A204.1 (cell line): ENCODE measurements around the gene FGF5.
"Not testable (repeated sequence)": the region's sequence is repeated elsewhere in the genome, so short reads cannot be mapped to it uniquely, and the experiment has no call there.

Source experiments
- FAIRE-seq: peaks from 2 replicates; lab custom pipeline; 2012; peaks lifted over from hg19 to GRCh38; lab: Jason Lieb, UNC

FGF5 gene

DNA sequence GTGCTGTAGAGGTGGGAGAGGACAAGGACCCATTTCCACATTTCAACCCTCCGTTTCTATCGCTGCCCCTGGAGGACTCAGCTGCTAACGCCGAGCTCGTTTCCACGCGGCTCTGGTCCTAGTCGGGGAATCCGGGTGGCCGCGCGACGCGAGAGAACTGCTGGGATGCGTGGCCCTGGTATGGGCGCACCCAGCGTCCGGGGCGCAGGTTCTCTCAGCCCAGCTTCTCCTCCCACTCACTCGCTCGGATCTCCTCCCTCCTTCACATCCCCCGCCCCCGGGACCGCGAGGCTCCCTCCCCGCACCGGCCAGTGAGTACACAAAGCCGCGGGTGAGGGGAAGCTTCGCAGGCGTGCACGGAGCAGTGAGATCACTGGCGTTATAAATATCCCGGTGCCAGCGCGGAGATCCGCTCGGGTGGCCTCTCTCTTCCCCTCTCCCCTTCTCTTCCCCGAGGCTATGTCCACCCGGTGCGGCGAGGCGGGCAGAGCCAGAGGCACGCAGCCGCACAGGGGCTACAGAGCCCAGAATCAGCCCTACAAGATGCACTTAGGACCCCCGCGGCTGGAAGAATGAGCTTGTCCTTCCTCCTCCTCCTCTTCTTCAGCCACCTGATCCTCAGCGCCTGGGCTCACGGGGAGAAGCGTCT, at the start of gene FGF5:
FGF5 (plus strand) TSS at position 412 of the 649 bp plus-strand sequence; CDS start at position 573, 161 bp downstream.
- no peak for FAIRE-seq

GRCh38 chr4:80219301-80220025, 47.0 kb upstream of the FGF5 start:
- FAIRE-seq, result no peak

DNA sequence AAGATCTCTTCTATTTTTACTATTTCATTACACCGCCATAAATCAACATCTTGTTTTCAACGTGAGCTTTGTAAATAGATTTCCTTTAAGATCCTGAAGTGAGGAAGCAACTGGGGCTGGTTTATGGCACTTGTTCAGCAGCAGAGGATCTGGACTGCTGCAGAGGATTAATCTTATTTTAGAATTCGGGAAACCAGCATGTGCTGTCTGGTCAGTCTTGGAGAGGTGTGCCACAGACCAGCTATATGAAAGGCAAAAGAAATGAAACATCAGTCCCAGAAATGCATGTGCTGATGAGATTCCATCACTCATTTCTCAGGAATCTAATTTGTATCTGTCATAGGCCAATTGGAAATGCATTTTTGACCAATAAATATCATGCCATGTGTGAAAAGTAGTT, 45.8 kb upstream of the FGF5 start:
- no peak for FAIRE-seq

DNA sequence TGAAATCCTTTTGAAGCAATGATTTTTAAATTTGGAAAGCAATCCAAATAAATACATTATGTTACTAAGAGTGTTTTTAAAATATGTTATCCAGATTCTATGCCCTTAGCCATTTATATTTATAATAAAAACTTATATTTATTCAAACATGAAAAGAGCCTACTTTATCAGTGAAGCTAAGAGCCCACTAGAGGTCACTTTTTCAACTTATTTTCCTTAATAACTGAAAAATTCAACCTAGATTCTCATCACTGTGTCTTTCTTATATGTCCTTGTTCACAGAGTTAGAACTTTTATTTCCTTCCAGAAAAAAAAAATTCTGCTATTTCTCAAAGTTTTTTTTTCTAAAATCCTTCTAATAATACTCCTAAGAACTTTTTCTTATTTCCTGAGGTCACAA, 45.3 kb upstream of the FGF5 start:
- peak; percentile 86 for FAIRE-seq

GRCh38 chr4:80225595-80225994, 40.9 kb upstream of the FGF5 start:
- FAIRE-seq, result no peak

- no peak for FAIRE-seq
These were observed 40.4 kb upstream of the FGF5 start for GRCh38 chr4:80226094-80226493.

DNA sequence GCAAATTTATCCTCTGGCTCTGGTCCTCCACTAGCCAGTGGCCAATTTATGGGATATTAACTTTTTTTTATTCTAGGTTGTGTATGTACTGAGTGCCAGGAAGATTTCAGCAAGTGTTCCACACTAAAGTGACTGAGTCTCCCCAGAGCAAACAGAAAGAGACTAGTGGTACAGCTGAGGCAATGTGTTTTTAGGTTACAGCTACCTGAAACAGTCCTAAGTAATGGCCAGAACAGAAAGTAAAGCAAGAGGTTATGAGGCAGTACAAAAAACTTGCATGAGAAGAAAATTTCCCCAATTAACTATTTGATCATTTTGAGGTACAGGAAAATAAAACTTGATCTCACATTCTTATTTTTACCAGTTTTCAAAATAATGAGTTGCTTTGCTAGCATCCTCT, 38.0 kb upstream of the FGF5 start:
- FAIRE-seq, result no peak

DNA sequence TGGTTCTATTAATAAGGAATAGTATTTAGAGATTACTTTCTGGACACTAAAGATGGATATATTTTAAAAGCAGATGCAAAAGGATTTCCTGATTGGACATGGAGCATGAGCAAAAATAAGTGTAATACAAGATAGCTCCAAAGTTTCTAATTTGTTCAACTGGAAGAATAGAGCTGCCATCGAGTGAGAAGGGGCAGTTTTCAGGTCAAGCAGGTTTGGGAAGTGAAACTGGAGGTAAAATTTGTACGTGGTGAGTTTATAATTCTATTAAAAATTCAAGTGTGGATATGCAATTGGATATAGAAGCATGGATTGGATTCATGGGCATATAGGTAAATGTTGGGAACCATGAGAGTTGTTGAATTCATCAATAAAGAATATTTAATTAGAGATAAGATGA, 37.3 kb upstream of the FGF5 start:
- no peak for FAIRE-seq

DNA sequence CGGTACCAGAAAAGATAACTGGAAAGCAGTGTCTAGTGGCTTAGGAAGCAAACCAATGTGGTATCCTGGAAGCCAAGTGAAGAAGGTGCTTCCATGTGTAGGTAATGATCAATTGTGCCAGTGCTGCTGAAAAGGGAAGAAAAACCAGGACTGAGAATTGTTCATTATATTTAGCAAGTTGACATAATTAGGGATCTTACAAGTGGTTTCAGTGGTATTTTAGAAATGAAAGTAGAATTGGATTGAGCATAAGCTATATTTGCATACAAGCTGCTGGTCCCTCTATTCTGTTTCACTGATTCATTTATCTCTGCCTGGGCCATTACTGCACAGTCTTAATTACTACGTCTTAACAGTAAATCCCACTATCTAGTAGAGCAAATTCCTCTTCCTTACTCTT, 36.9 kb upstream of the FGF5 start:
- FAIRE-seq, result no peak

GRCh38 chr4:80231180-80231579, 35.3 kb upstream of the FGF5 start:
- FAIRE-seq, result no peak

DNA sequence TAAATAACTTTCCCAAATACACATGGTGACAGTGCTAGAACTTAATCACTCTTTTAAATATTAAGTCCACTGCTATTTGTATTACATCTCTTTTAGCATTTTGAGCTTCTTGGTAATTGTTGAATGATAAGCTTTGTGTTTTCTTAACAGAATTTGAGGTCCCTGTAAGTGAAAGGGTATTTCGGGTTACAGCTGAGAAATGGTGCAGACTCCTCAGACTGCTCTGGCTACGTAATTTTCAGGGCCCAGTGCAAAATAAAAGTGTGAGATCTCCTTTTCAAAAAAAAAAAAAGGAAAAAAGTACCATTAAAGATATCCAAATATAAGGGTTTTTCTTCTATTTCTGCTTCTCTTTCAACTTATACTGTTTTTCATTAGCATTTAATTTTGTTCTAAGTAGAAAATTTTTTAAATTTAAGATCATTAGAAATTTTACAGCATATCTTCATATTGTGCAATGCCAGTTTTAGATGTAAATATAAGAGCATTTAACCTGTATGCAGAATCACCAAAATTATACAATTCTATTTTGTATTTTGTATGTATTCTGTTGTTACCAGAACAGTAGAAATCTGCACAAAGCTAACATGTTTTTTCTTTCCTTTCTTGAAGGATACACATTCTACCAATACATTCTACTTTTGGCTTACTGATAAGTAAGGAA, 33.6 kb upstream of the FGF5 start:
- FAIRE-seq, result no peak

- no peak for FAIRE-seq
These were observed 33.1 kb upstream of the FGF5 start for GRCh38 chr4:80233390-80233789.

GRCh38 chr4:80235451-80235850, 31.0 kb upstream of the FGF5 start:
- no peak for FAIRE-seq

- FAIRE-seq, result no peak
These were observed 28.5 kb upstream of the FGF5 start for GRCh38 chr4:80237992-80238391.

DNA sequence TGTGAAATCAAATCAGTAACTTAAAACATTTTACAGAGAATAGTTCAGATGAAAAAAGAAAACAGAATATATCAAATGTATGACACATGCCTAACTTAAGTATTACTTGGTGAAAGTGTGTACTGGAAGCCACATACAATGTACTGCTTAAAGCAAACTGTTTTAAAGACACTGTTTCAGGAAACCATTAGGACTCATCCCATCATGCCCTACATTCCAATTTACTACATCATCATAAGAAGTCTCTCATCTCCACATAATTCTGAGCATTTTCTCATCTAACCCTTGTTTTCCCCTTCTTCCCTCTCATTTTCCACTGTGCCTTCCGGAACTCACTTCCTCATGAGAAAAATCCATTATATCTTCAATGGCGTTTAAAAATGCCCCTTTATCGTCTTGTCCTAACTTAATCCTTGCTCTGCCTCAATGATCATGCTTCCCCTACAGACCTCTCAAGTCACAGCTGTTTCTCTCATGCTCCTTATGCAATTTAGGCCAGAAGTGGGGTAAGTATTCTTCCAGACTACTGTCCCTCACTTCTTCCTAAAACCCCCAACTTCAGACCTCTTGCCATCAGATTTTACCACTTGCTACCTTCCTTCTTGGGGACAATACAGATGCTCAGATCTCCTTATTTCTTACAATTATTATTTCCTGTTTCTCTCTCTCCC, 26.8 kb upstream of the FGF5 start:
- FAIRE-seq, result no peak

DNA sequence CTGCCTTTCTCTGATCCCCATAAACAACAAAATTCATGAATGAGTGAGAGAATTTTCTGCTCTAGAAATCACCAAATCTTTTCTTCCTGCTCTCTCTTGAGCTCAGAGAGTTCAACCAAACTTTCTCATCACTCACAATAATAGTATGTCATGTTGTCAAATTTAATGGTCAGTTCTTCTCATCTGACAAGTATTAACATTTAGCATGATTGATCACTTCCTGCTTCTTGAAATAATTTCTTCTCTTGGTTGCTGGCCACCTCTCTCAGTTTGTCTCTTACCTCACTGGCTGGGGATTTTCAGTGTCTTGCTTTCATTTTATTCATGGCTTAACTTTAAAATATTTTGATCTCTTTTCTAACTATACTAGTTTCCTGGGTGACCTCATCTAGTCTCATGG, 25.5 kb upstream of the FGF5 start:
- no peak for FAIRE-seq

- FAIRE-seq, result no peak
These were observed 23.0 kb upstream of the FGF5 start for GRCh38 chr4:80243274-80244018.

DNA sequence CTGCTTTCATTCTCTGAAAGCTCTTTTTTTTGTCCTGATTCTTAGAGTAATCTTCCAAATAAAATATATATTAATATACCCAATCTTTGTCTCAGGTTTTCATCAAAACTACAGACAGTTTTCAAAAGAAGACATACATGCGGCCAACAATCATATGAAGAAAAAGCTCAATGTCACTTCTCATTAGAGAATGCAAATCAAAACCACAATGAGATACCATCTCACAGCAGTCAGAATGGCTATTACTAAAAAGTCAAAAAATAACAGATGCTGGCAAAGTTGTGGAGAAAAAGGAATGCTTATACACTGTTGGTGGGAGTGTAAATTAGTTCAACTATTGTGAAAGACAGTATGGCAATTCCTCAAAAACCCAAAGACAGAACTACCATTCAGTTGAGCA, 19.0 kb upstream of the FGF5 start:
- FAIRE-seq, result not testable (repeated sequence)

DNA sequence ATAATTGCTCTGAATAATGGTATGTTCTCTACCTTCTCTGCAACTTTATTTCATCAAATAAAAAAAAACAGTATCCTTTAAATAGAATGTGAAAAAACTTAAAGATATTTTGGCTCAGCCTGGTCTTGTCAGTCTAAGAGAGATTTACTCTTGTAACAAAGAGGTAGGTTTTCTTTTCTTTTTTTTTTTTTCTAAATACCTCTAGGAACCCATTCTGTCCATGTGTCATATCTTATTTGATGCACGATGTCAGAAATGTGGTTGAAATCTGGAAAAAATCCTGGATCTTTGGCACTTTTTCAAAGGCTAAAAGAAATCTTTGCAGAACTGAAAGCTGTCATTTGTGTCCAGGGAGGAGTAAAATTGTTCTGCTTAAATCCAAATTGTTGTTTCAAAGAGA, 17.3 kb upstream of the FGF5 start:
- no peak for FAIRE-seq

GRCh38 chr4:80252427-80252826, 14.0 kb upstream of the FGF5 start:
- FAIRE-seq, result no peak

GRCh38 chr4:80252953-80253352, 13.5 kb upstream of the FGF5 start:
- FAIRE-seq, result no peak

DNA sequence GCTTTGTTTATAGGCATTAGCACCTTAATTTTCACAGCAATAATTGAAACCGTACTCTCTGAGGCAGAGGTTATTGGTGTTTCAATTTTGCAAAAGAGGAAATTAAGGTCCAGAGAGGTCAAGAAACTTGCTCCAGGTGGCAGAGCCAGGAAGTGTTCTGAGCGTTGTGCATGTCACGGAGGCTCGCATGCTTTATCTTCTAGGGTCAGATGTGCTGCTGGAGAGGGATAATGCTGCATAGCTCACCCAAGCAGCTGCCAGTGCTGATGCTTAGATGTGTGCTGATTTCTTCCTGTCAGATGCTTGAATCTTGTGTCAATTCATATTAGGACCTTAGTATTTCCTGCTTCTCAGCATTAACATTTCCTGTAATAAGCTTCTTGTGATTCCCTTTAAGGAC, 13.0 kb upstream of the FGF5 start:
- no peak for FAIRE-seq
